CD14-positive monocyte (primary cell): ENCODE measurements around the gene ASCL1. TPM values are rescaled to one million over a fixed set of nuclear protein-coding genes. Genes with fewer than 3 reads are reported as not detected.

Experiments
- DNase-seq, 3 donors: peaks; one replicate each; pipeline ENCODE4 v3.0.0-alpha.2; 2011 to 2022
- H2AFZ ChIP-seq: 2 replicates; pipeline ENCODE4 v1.6.0; 2012; ENCODE audit warnings: mild to moderate bottlenecking, low read depth, low read length, inconsistent platforms; ENCODE audit not compliant: insufficient read depth, poor library complexity, severe bottlenecking
- H3K27ac ChIP-seq, 2 donors: 1 replicate in 1 of 2; 2 replicates in 1 of 2; pipeline ENCODE4 v1.5.1; 2012 to 2013; ENCODE audit warnings: low read length in 2 of 2, control low read depth in 1 of 2, inconsistent platforms in 1 of 2, low read depth in 1 of 2, mild to moderate bottlenecking in 1 of 2
- H3K27me3 ChIP-seq, 2 donors: one replicate each; pipeline versions ENCODE4 v1.6.0 to v1.6.1; 2011 to 2013; ENCODE audit warnings: low read length in 2 of 2; ENCODE audit not compliant: control insufficient read depth in 2 of 2, insufficient read depth in 2 of 2
- H3K36me3 ChIP-seq, 2 donors: replicated peaks in 1 of 2; 1 replicate in 1 of 2; 2 replicates in 1 of 2; pipeline versions ENCODE4 v1.5.1 to v1.6.1; 2012 to 2013; ENCODE audit warnings: low read length in 2 of 2, control low read depth in 1 of 2, inconsistent platforms in 1 of 2, mild to moderate bottlenecking in 1 of 2; ENCODE audit not compliant: insufficient read depth in 2 of 2, control insufficient read depth in 1 of 2
- H3K4me1 ChIP-seq, 2 donors: 1 replicate in 1 of 2; 2 replicates in 1 of 2; pipeline versions ENCODE4 v1.5.1 to v1.6.1; 2012 to 2013; ENCODE audit warnings: low read length in 2 of 2, control low read depth in 1 of 2, inconsistent platforms in 1 of 2, mild to moderate bottlenecking in 1 of 2, moderate library complexity in 1 of 2; ENCODE audit not compliant: insufficient read depth in 2 of 2, control insufficient read depth in 1 of 2
- H3K4me2 ChIP-seq: replicated peaks from 2 replicates; pipeline ENCODE3; 2012; ENCODE audit warnings: low read length, moderate library complexity, mild to moderate bottlenecking; ENCODE audit not compliant: poor library complexity, severe bottlenecking; ENCODE audit errors: extremely low read depth
- H3K4me3 ChIP-seq, 3 experiments: fragments of 200-600 bp in 1 of 3; sonication (generic) in 1 of 3; replicated peaks in 1 of 3; 1 replicate in 2 of 3; 2 replicates in 1 of 3; pipeline ENCODE4 v1.5.1; 2011 to 2013; ENCODE audit warnings: low read length in 3 of 3, mild to moderate bottlenecking in 3 of 3, control low read depth in 2 of 3, low read depth in 2 of 3, inconsistent platforms in 1 of 3, moderate library complexity in 1 of 3
- H3K79me2 ChIP-seq: 2 replicates; pipeline ENCODE4 v1.6.0; 2012; ENCODE audit warnings: mild to moderate bottlenecking, control low read depth, inconsistent platforms, low read length, moderate library complexity; ENCODE audit not compliant: insufficient read depth
- H3K9ac ChIP-seq: 2 replicates; pipeline ENCODE4 v1.6.0; 2017; ENCODE audit warnings: low read length, mild to moderate bottlenecking; ENCODE audit not compliant: insufficient read depth, poor library complexity, severe bottlenecking
- H3K9me3 ChIP-seq, 2 donors: replicated peaks in 1 of 2; 1 replicate in 1 of 2; 2 replicates in 1 of 2; pipeline versions ENCODE4 v1.5.1 to v1.6.1; 2012 to 2013; ENCODE audit warnings: low read length in 2 of 2, control low read depth in 1 of 2; ENCODE audit not compliant: control insufficient read depth in 1 of 2, insufficient read depth in 1 of 2
- H4K20me1 ChIP-seq: 2 replicates; pipeline ENCODE4 v1.6.0; 2012; ENCODE audit warnings: mild to moderate bottlenecking, low read length, control low read depth, moderate library complexity; ENCODE audit not compliant: insufficient read depth
- H3K27ac Mint-ChIP-seq, 7 donors: one replicate each; pipeline ENCODE4 v1.8.0; 2020; ENCODE audit warnings: mild to moderate bottlenecking in 7 of 7, mixed read lengths in 7 of 7, moderate library complexity in 6 of 7, inconsistent platforms in 2 of 7
- H3K27me3 Mint-ChIP-seq, 3 donors: one replicate each; pipeline ENCODE4 v1.8.0; 2021 to 2022; ENCODE audit warnings: low read depth in 3 of 3, mild to moderate bottlenecking in 3 of 3, mixed read lengths in 3 of 3, moderate library complexity in 3 of 3, inconsistent platforms in 1 of 3
- H3K36me3 Mint-ChIP-seq, 2 donors: one replicate each; pipeline ENCODE4 v1.8.0; 2020; ENCODE audit warnings: mixed read lengths in 2 of 2, inconsistent platforms in 1 of 2, mild to moderate bottlenecking in 1 of 2
- H3K4me1 Mint-ChIP-seq: one replicate; pipeline ENCODE4 v1.8.0; 2020; ENCODE audit warnings: mild to moderate bottlenecking, mixed read lengths
- H3K4me3 Mint-ChIP-seq, 2 donors: one replicate each; pipeline ENCODE4 v1.8.0; 2020; ENCODE audit warnings: mild to moderate bottlenecking in 2 of 2, mixed read lengths in 2 of 2, moderate library complexity in 1 of 2
- H3K9me3 Mint-ChIP-seq, 7 donors: one replicate each; pipeline ENCODE4 v1.8.0; 2020 to 2022; ENCODE audit warnings: mixed read lengths in 7 of 7, mild to moderate bottlenecking in 6 of 7, moderate library complexity in 6 of 7, inconsistent platforms in 2 of 7
- WGBS: methylation state at CpG from one replicate; pipeline ENCODE4 v1.1.5; 2013; ENCODE audit warnings: missing lambda C conversion rate; ENCODE audit not compliant: insufficient coverage; 5-methylcytosine and 5-hydroxymethylcytosine counted together
- intact Hi-C, 2 donors: fragments of 100-400 bp; cut with micrococcal nuclease; formaldehyde crosslinking; loops; one replicate each; pipeline versions ENCODE4 v1.15.0 to v1.15.1; 2023
- polyA plus RNA-seq, 3 donors: library from polyadenylated mRNA; depleted of rRNA in 1 of 3; unstranded in 2 of 3; stranded (reverse) in 1 of 3; fragments of 300-500 nt in 2 of 3; fragments of >200 nt in 1 of 3; fragmentation: Illumina TruSeq in 2 of 3; gene quantifications; 1 replicate in 2 of 3; 2 replicates in 1 of 3; pipeline ENCODE4 v1.2.3, GENCODE V29; 2012 to 2021
- TF ChIP-seq, protein P1 (sequence below): fragments of 200-600 bp; IDR thresholded peaks from one replicate; pipeline ENCODE4 v1.8.0; 2022; ENCODE audit warnings: antibody characterized with exemption, mild to moderate bottlenecking

Gene ASCL1
- polyA plus RNA-seq, 3 donors = not detected

DNA sequence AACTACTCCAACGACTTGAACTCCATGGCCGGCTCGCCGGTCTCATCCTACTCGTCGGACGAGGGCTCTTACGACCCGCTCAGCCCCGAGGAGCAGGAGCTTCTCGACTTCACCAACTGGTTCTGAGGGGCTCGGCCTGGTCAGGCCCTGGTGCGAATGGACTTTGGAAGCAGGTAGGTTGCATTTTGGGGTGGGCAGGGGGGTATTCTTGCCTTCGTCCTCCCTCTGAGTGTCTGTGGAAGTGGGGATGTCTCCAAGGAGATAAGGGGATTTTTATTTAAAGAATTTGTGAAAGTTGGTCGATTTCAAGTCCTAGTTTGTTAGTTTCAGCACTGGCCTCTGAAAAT, 1.3 kb downstream of the ASCL1 start:
- intact Hi-C loops = no loop called here
- TF ChIP-seq, protein P1, sequence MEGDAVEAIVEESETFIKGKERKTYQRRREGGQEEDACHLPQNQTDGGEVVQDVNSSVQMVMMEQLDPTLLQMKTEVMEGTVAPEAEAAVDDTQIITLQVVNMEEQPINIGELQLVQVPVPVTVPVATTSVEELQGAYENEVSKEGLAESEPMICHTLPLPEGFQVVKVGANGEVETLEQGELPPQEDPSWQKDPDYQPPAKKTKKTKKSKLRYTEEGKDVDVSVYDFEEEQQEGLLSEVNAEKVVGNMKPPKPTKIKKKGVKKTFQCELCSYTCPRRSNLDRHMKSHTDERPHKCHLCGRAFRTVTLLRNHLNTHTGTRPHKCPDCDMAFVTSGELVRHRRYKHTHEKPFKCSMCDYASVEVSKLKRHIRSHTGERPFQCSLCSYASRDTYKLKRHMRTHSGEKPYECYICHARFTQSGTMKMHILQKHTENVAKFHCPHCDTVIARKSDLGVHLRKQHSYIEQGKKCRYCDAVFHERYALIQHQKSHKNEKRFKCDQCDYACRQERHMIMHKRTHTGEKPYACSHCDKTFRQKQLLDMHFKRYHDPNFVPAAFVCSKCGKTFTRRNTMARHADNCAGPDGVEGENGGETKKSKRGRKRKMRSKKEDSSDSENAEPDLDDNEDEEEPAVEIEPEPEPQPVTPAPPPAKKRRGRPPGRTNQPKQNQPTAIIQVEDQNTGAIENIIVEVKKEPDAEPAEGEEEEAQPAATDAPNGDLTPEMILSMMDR = no peak
- peaks cover 80 to 94% of the 10 kb centered on the region in 2 donors for H3K27me3 ChIP-seq
- H2AFZ ChIP-seq = no peak overlapping the region
- H3K27me3 Mint-ChIP-seq = peaks cover 87 to 99% (median 95%) of the 10 kb centered on the region in 3 donors
- H3K4me3 Mint-ChIP-seq = peak overlapping the region in 1 of 2 donors; percentile 80
- no peaks in the 10 kb centered on the region for H4K20me1 ChIP-seq
- H3K79me2 ChIP-seq = no peaks in the 10 kb centered on the region
- H3K4me3 ChIP-seq = no peak overlapping the region
- H3K27ac Mint-ChIP-seq = no peak overlapping the region
- H3K9me3 Mint-ChIP-seq = peaks cover 4 to 42% (median 28%) of the 10 kb centered on the region in 7 donors
- H3K36me3 ChIP-seq = no peaks in the 10 kb centered on the region
- H3K27ac ChIP-seq = no peak overlapping the region
- peaks cover 2 to 70% of the 10 kb centered on the region in 2 donors for H3K9me3 ChIP-seq
- no peak overlapping the region for H3K9ac ChIP-seq
- H3K4me1 Mint-ChIP-seq = peaks cover 9% of the 10 kb centered on the region
- H3K4me2 ChIP-seq = no peak overlapping the region
- WGBS = 4% methylated on average over 15 of the region's 15 CpGs
- H3K36me3 Mint-ChIP-seq = peaks cover 0 to 6% of the 10 kb centered on the region in 2 donors
- no peak for DNase-seq
- H3K4me1 ChIP-seq = no peaks in the 10 kb centered on the region

DNA sequence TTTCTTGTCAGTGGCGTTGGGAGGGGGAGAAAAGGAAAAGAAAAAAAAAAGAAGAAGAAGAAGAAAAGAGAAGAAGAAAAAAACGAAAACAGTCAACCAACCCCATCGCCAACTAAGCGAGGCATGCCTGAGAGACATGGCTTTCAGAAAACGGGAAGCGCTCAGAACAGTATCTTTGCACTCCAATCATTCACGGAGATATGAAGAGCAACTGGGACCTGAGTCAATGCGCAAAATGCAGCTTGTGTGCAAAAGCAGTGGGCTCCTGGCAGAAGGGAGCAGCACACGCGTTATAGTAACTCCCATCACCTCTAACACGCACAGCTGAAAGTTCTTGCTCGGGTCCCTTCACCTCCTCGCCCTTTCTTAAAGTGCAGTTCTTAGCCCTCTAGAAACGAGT, 1.9 kb downstream of the ASCL1 start:
- H3K27me3 Mint-ChIP-seq = peaks cover 91 to 99% (median 97%) of the 10 kb centered on the region in 3 donors
- TF ChIP-seq, protein P1 = no peak
- H3K9ac ChIP-seq = no peak overlapping the region
- H3K4me2 ChIP-seq = no peak overlapping the region
- no peaks in the 10 kb centered on the region for H3K36me3 ChIP-seq
- peak overlapping the region in 1 of 2 donors; percentile 80 for H3K4me3 Mint-ChIP-seq
- H3K27ac Mint-ChIP-seq = no peak overlapping the region
- no peak overlapping the region for H3K4me3 ChIP-seq
- peaks cover 81 to 94% of the 10 kb centered on the region in 2 donors for H3K27me3 ChIP-seq
- DNase-seq = no peak
- H3K4me1 Mint-ChIP-seq = peaks cover 9% of the 10 kb centered on the region
- peaks cover 3 to 76% of the 10 kb centered on the region in 2 donors for H3K9me3 ChIP-seq
- H3K4me1 ChIP-seq = no peaks in the 10 kb centered on the region
- H4K20me1 ChIP-seq = no peaks in the 10 kb centered on the region
- H3K79me2 ChIP-seq = no peaks in the 10 kb centered on the region
- peaks cover 0 to 6% of the 10 kb centered on the region in 2 donors for H3K36me3 Mint-ChIP-seq
- WGBS = 11% methylated on average over 7 of the region's 14 CpGs
- no peak overlapping the region for H3K27ac ChIP-seq
- peaks cover 6 to 48% (median 32%) of the 10 kb centered on the region in 7 donors for H3K9me3 Mint-ChIP-seq
- intact Hi-C loops = no loop called here
- H2AFZ ChIP-seq = no peak overlapping the region
